HEK293T (cell line): Measurements from ENCODE around the gene NFAM1.

Source experiments
- BHLHE40 ChIP-seq: fragments of 450-650 bp; IDR thresholded peaks from 2 replicates; pipeline ENCODE4 v1.6.1; 2016; ENCODE audit warnings: mild to moderate bottlenecking, moderate library complexity, borderline replicate concordance
- ELF4 ChIP-seq: fragments of 450-650 bp; IDR thresholded peaks from 2 replicates; pipeline ENCODE4 v1.6.1; 2017; ENCODE audit warnings: antibody characterized with exemption
- FOXK2 ChIP-seq: fragments of 450-650 bp; IDR thresholded peaks from 2 replicates; pipeline ENCODE4 v1.6.1; 2016; ENCODE audit warnings: mild to moderate bottlenecking
- FOXM1 ChIP-seq: fragments of 450-650 bp; IDR thresholded peaks from 2 replicates; pipeline ENCODE4 v1.6.1; 2017; ENCODE audit warnings: mild to moderate bottlenecking, borderline replicate concordance
- HDGF ChIP-seq: fragments of 450-650 bp; IDR thresholded peaks from 2 replicates; pipeline ENCODE4 v1.6.1; 2017; ENCODE audit warnings: antibody characterized with exemption, borderline replicate concordance
- LEF1 ChIP-seq: fragments of 450-650 bp; IDR thresholded peaks from 2 replicates; pipeline ENCODE4 v1.6.1; 2017; ENCODE audit warnings: mild to moderate bottlenecking, borderline replicate concordance
- NFRKB ChIP-seq: fragments of 450-650 bp; IDR thresholded peaks from 2 replicates; pipeline ENCODE4 v1.6.1; 2016; ENCODE audit warnings: mild to moderate bottlenecking, moderate library complexity
- SP1 ChIP-seq: fragments of 450-650 bp; IDR thresholded peaks from 2 replicates; pipeline ENCODE4 v1.6.1; 2017
- SUZ12 ChIP-seq: fragments of 450-650 bp; IDR thresholded peaks from 2 replicates; pipeline ENCODE4 v1.6.1; 2016; ENCODE audit warnings: mild to moderate bottlenecking
- TARDBP ChIP-seq: fragments of 450-650 bp; IDR thresholded peaks from 2 replicates; pipeline ENCODE4 v1.6.1; 2016
- ZNF384 ChIP-seq: fragments of 450-650 bp; IDR thresholded peaks from 2 replicates; pipeline ENCODE4 v1.6.1; 2016

DNA sequence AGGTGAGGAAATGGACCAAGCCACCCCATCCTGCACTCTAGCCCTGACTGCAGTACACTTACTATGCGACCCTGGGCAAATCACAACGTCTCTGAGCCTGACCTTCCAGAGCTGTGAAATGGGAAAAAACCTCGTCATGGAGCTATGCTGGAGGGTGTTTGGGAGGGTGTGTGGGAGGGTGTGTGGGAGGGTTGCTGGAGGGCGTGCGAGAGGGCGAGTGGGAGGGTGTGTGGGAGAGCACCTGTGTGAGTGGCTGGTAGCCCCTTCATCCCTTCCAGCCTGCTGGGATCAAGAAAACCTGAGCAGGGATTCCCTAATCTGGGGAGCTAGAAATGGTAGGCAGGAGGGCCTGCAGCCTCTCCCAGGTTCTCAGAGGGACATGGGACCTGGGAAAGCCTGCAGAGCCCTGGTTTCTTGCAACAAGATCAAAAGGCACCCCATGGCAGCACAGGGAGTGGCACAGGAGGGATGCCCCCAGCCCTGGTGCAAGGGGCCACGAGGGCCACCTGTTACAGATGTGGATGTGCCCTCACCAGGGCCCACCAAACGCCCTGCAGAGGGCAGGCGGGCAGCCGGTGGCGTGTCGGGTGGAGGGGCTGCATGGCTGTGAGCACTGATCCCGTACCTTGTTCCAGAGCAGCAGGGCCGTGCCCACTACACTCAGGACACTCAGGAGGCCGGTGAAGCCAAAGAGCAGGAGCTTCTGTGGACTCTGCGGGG lies 23.2 kb downstream of the NFAM1 start:
- no peak for TF ChIP-seq SP1
- TF ChIP-seq TARDBP: no peak
- no peak for TF ChIP-seq BHLHE40
- no peak for TF ChIP-seq FOXK2
- no peak for TF ChIP-seq ZNF384
- TF ChIP-seq NFRKB: no peak
- TF ChIP-seq ELF4: no peak
- no peak for TF ChIP-seq HDGF
- no peak for TF ChIP-seq FOXM1
- TF ChIP-seq LEF1: no peak
- no peak for TF ChIP-seq SUZ12
